Calu3 (cell line): ENCODE measurements around the gene CLDN22. TPM values are rescaled to one million over a fixed set of nuclear protein-coding genes. Genes with fewer than 3 reads are reported as not detected.

ENCODE experiments used
- BruUV-seq: library from RNA; stranded (reverse); fragments of 400-500 nt; replicated peaks from 2 replicates; lab custom pipeline; 2021; lab: Mats Ljungman, UMichigan
- CTCF ChIA-PET: fragments of 300-600 bp; sonication (Branson Sonifier 250); formaldehyde crosslinking; loops from one replicate; lab custom pipeline; 2022; ENCODE audit warnings: antibody characterized with exemption; lab: Charles Lee
- DNase-seq: peaks from one replicate; pipeline ENCODE4 v3.0.0; 2022
- H3K27ac Mint-ChIP-seq: one replicate; pipeline ENCODE4 v1.8.0; 2022; ENCODE audit warnings: mixed read lengths; ENCODE audit not compliant: unreplicated experiment
- H3K27me3 Mint-ChIP-seq: one replicate; pipeline ENCODE4 v1.8.0; 2022; ENCODE audit warnings: mixed read lengths; ENCODE audit not compliant: unreplicated experiment
- H3K36me3 Mint-ChIP-seq: one replicate; pipeline ENCODE4 v1.8.0; 2022; ENCODE audit warnings: mild to moderate bottlenecking, moderate library complexity, mixed read lengths; ENCODE audit not compliant: insufficient read depth, unreplicated experiment
- H3K4me1 Mint-ChIP-seq: one replicate; pipeline ENCODE4 v1.8.0; 2022; ENCODE audit warnings: mild to moderate bottlenecking, low read depth, mixed read lengths; ENCODE audit not compliant: unreplicated experiment
- H3K4me3 Mint-ChIP-seq: one replicate; pipeline ENCODE4 v1.8.0; 2022; ENCODE audit warnings: mild to moderate bottlenecking, low read depth, moderate library complexity, mixed read lengths; ENCODE audit not compliant: unreplicated experiment
- H3K9me3 Mint-ChIP-seq: one replicate; pipeline ENCODE4 v1.8.0; 2022; ENCODE audit warnings: low read depth, mixed read lengths; ENCODE audit not compliant: unreplicated experiment
- intact Hi-C: fragments of 100-400 bp; cut with micrococcal nuclease; formaldehyde crosslinking; loops from one replicate; pipeline ENCODE4 v1.10.0; 2022; ENCODE audit not compliant: unreplicated experiment
- total RNA-seq: library from RNA; stranded (reverse); gene quantifications from 2 replicates; pipeline ENCODE4 v1.2.3, GENCODE V29; 2022
- TF ChIP-seq, protein P1 (sequence below): fragments of 200-600 bp; IDR thresholded peaks from one replicate; pipeline ENCODE4 v1.8.0; 2022; ENCODE audit warnings: antibody characterized with exemption; ENCODE audit not compliant: unreplicated experiment

CLDN22 gene
- total RNA-seq, 1 experiment from 2014 or later = not detected

GRCh38 chr4:183348706-183349659 lies 28.9 kb upstream of the CLDN22 start:
- Mint-ChIP-seq H3K27me3 (no peaks in the 10 kb centered on the region), H3K27ac (no peak overlapping the region), H3K36me3 (no peaks in the 10 kb centered on the region), H3K4me3 (no peak overlapping the region), H3K4me1 (peaks cover 18% of the 10 kb centered on the region), H3K9me3 (peaks cover 7% of the 10 kb centered on the region)
- BruUV-seq = no TSS peak
- TF ChIP-seq, protein P1, sequence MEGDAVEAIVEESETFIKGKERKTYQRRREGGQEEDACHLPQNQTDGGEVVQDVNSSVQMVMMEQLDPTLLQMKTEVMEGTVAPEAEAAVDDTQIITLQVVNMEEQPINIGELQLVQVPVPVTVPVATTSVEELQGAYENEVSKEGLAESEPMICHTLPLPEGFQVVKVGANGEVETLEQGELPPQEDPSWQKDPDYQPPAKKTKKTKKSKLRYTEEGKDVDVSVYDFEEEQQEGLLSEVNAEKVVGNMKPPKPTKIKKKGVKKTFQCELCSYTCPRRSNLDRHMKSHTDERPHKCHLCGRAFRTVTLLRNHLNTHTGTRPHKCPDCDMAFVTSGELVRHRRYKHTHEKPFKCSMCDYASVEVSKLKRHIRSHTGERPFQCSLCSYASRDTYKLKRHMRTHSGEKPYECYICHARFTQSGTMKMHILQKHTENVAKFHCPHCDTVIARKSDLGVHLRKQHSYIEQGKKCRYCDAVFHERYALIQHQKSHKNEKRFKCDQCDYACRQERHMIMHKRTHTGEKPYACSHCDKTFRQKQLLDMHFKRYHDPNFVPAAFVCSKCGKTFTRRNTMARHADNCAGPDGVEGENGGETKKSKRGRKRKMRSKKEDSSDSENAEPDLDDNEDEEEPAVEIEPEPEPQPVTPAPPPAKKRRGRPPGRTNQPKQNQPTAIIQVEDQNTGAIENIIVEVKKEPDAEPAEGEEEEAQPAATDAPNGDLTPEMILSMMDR = no peak
- DNase-seq = peak; percentile 55
- intact Hi-C loops = no loop called here
- CTCF ChIA-PET = no interaction called here

DNA sequence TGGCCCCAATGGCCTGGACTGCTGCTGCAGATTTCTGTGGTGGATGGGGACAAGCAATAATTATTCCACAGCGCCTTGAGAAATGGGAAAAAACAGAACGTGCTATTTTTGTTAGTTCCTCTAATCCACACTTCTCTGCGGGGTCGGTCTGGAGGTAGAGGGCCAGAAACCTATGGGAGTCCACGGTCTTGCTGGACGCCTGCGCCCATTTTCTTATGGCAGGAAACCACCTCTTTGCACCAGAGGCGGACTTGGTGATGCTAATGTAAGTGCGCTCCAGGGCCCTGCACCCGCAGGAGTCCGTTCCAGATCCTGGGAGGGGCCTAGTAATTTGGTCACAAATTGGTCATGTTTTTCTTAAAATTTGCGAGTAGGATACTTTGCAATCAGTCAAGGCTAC lies 28.1 kb upstream of the CLDN22 start:
- Mint-ChIP-seq H3K27ac (no peak overlapping the region), H3K27me3 (no peaks in the 10 kb centered on the region), H3K4me1 (peaks cover 16% of the 10 kb centered on the region), H3K9me3 (peaks cover 7% of the 10 kb centered on the region), H3K4me3 (no peak overlapping the region), H3K36me3 (no peaks in the 10 kb centered on the region)
- no peak for DNase-seq
- BruUV-seq = no TSS peak
- intact Hi-C loops = no loop called here
- TF ChIP-seq, protein P1 = no peak
- CTCF ChIA-PET = no interaction called here

- H3K4me1 Mint-ChIP-seq = peaks cover 16% of the 10 kb centered on the region
- DNase-seq = no peak
- CTCF ChIA-PET = no interaction called here
- no peaks in the 10 kb centered on the region for H3K36me3 Mint-ChIP-seq
- peaks cover 7% of the 10 kb centered on the region for H3K9me3 Mint-ChIP-seq
- BruUV-seq = no TSS peak
- H3K4me3 Mint-ChIP-seq = no peak overlapping the region
- no peak overlapping the region for H3K27ac Mint-ChIP-seq
- H3K27me3 Mint-ChIP-seq = no peaks in the 10 kb centered on the region
- intact Hi-C loops = no loop called here
- TF ChIP-seq, protein P1 = no peak
These were observed 27.5 kb upstream of the CLDN22 start for GRCh38 chr4:183347566-183347965.

DNA sequence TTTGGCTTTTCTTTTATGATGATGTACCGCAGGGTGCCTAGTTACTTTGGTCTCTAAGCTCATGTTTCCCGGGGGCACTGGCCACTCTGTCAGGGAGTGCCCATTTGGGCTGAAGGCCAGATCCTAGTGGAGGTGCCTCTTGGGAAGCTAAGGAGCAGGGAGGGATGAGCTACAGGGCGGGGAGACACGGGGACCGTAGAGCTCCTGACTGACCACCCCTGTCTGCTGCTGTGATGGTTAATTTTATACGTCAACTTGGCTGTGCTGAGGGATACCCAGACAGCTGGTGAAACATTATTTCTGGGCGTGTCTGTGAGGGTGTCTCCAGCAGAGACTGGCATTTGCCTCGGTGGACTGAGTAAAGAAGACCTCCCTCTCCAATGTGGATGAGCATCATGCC lies 27.1 kb upstream of the CLDN22 start:
- no peaks in the 10 kb centered on the region for H3K27me3 Mint-ChIP-seq
- H3K9me3 Mint-ChIP-seq = peaks cover 7% of the 10 kb centered on the region
- no peak overlapping the region for H3K27ac Mint-ChIP-seq
- no peaks in the 10 kb centered on the region for H3K36me3 Mint-ChIP-seq
- intact Hi-C loops = no loop called here
- no TSS peak for BruUV-seq
- H3K4me1 Mint-ChIP-seq = peaks cover 16% of the 10 kb centered on the region
- DNase-seq = no peak
- TF ChIP-seq, protein P1 = no peak
- no peak overlapping the region for H3K4me3 Mint-ChIP-seq
- CTCF ChIA-PET = no interaction called here
